ENCODE data around the gene HECW1.

- no peak for TF ChIP-seq MAX (IDR thresholded peaks at IDR 0.05)
- no peak for TF ChIP-seq EGR1 (IDR thresholded peaks at IDR 0.05)
- no peak for TF ChIP-seq FOXM1 (IDR thresholded peaks at IDR 0.05; ENCODE audit: borderline replicate concordance, low read depth)
- no peak for TF ChIP-seq EP300 (IDR thresholded peaks at IDR 0.05; ENCODE audit: borderline replicate concordance)
- TF ChIP-seq YY1 (IDR thresholded peaks at IDR 0.05; ENCODE audit: low read depth), result no peak
- TF ChIP-seq CREB1 (IDR thresholded peaks at IDR 0.05; ENCODE audit: low read depth), result no peak
- no peak for TF ChIP-seq TEAD4 (IDR thresholded peaks at IDR 0.05)
- no peak for TF ChIP-seq CEBPB (IDR thresholded peaks at IDR 0.05)
These were observed 205.8 kb downstream of the HECW1 start for GRCh38 chr7:43318188-43318770.
